Gastroesophageal sphincter (tissue), 3 donors: ENCODE results near the gene KCNAB3.

Experiments
- EP300 ChIP-seq: sonication (generic); formaldehyde crosslinking; IDR thresholded peaks from one replicate; pipeline ENCODE4 v1.6.1; 2017; ENCODE audit warnings: antibody characterized with exemption, mild to moderate bottlenecking
- POLR2A ChIP-seq, 2 donors: fragments of 450-650 bp; IDR thresholded peaks; one replicate each; pipeline ENCODE4 v1.6.1; 2017; ENCODE audit warnings: antibody characterized with exemption in 2 of 2, mild to moderate bottlenecking in 2 of 2, moderate library complexity in 1 of 2
- POLR2AphosphoS5 ChIP-seq: sonication (generic); formaldehyde crosslinking; IDR thresholded peaks from one replicate; pipeline ENCODE4 v1.6.1; 2017; ENCODE audit warnings: antibody characterized with exemption
- TF ChIP-seq, protein P1 (sequence below), 4 experiments: fragments of 200-600 bp in 2 of 4; fragments of 450-650 bp in 2 of 4; sonication (generic) in 1 of 4; IDR thresholded peaks; one replicate each; pipeline ENCODE4 v1.5.1; 2017 to 2019; ENCODE audit warnings: antibody characterized with exemption in 4 of 4, mild to moderate bottlenecking in 2 of 4, moderate library complexity in 2 of 4

GRCh38 chr17:7873051-7873450 is 56.6 kb downstream of the KCNAB3 start:
- TF ChIP-seq, protein P1, sequence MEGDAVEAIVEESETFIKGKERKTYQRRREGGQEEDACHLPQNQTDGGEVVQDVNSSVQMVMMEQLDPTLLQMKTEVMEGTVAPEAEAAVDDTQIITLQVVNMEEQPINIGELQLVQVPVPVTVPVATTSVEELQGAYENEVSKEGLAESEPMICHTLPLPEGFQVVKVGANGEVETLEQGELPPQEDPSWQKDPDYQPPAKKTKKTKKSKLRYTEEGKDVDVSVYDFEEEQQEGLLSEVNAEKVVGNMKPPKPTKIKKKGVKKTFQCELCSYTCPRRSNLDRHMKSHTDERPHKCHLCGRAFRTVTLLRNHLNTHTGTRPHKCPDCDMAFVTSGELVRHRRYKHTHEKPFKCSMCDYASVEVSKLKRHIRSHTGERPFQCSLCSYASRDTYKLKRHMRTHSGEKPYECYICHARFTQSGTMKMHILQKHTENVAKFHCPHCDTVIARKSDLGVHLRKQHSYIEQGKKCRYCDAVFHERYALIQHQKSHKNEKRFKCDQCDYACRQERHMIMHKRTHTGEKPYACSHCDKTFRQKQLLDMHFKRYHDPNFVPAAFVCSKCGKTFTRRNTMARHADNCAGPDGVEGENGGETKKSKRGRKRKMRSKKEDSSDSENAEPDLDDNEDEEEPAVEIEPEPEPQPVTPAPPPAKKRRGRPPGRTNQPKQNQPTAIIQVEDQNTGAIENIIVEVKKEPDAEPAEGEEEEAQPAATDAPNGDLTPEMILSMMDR (IDR thresholded peaks at IDR 0.05): no peak
- no peak for TF ChIP-seq POLR2AphosphoS5
- no peak for TF ChIP-seq POLR2A (IDR thresholded peaks at IDR 0.05)
- no peak for TF ChIP-seq EP300
